Ovary (tissue), 9 donors: ENCODE data around the gene SIMC1. TPM values are rescaled to one million over a fixed set of nuclear protein-coding genes. Genes with fewer than 3 reads are reported as not detected.

Experiments used
- DNase-seq, 5 donors: peaks; one replicate each; pipeline ENCODE4 v3.0.0-alpha.2; 2019 to 2020
- H3K27ac ChIP-seq, 2 donors: fragments of 200-600 bp; one replicate each; pipeline versions ENCODE4 v1.5.1 to v1.8.0; 2019 to 2022
- H3K27me3 ChIP-seq: fragments of 200-600 bp; one replicate; pipeline ENCODE4 v1.8.0; 2022
- H3K36me3 ChIP-seq: fragments of 200-600 bp; sonication (generic); one replicate; pipeline ENCODE4 v1.5.1; 2019
- H3K4me1 ChIP-seq: one replicate; pipeline ENCODE4 v1.8.1; 2013; ENCODE audit warnings: mild to moderate bottlenecking, moderate library complexity; ENCODE audit not compliant: insufficient read depth
- H3K4me3 ChIP-seq: fragments of 200-600 bp; sonication (generic); one replicate; pipeline ENCODE4 v1.5.1; 2017
- H3K9me3 ChIP-seq, 2 donors: fragments of 200-600 bp in 1 of 2; sonication (generic) in 1 of 2; one replicate each; pipeline versions ENCODE4 v1.5.1 to v1.8.1; 2013 to 2019; ENCODE audit warnings: mild to moderate bottlenecking in 1 of 2, moderate library complexity in 1 of 2
- EP300 ChIP-seq: sonication (generic); formaldehyde crosslinking; IDR thresholded peaks from one replicate; pipeline ENCODE4 v1.6.1; 2017; ENCODE audit warnings: antibody characterized with exemption
- POLR2A ChIP-seq: fragments of 450-650 bp; IDR thresholded peaks from one replicate; pipeline ENCODE4 v1.6.1; 2017; ENCODE audit warnings: antibody characterized with exemption, mild to moderate bottlenecking, moderate library complexity
- WGBS, 3 donors: extraction: QIAGEN DNeasy Blood & Tissue Kit in 1 of 3; methylation state at CpG; one replicate each; pipeline versions ENCODE4 v1.1.5 to v1.1.7; 2013 to 2017; 5-methylcytosine and 5-hydroxymethylcytosine counted together
- intact Hi-C, 4 donors: fragments of 100-400 bp; cut with DNase I; formaldehyde crosslinking; loops; one replicate each; pipeline versions ENCODE4 v1.11.0 to v1.15.1; 2022 to 2023
- polyA plus RNA-seq, 2 donors: library from polyadenylated mRNA; stranded (reverse); fragments of 200-250 nt in 1 of 2; fragments of 350-450 nt in 1 of 2; fragmentation: Illumina TruSeq in 1 of 2; extraction: RNeasy Lipid Tissue Mini Kit (QIAGEN cat#74804) in 1 of 2; gene quantifications; one replicate each; pipeline ENCODE4 v1.2.3, GENCODE V29; 2013 to 2014
- total RNA-seq, 7 donors: library from RNA; depleted of rRNA in 2 of 7; stranded (reverse); fragments of >200 nt in 2 of 7; fragmentation: NEBNext Ultra II Directional in 3 of 7; extraction: Animal tissue kit (Norgen Biotek cat#: 25700) in 3 of 7; gene quantifications; one replicate each; pipeline versions ENCODE4 v1.1.0 to v1.2.4, GENCODE V29; 2016 to 2023
- TF ChIP-seq, protein P1 (sequence below), 3 donors: fragments of 450-650 bp in 2 of 3; fragments of 200-600 bp in 1 of 3; IDR thresholded peaks; one replicate each; pipeline versions ENCODE4 v1.5.1 to v1.8.0; 2016 to 2022; ENCODE audit warnings: antibody characterized with exemption in 3 of 3, mild to moderate bottlenecking in 1 of 3
- donor health status: DM: no; HTN: no; CAD: no; lungs with moderate emphysema.
- donor health status: DM: no; HTN: no; CAD: no.
- donor health status: Bipolar disorder and iron deficiency.
- donor health status: DM: yes; HTN: yes; CAD: no.
- donor health status: DM: no; HTN: no; CAD: no.
- donor health status: DM: yes; HTN: yes; CAD: no.

SIMC1 gene
- total and polyA plus RNA-seq, 9 donors: 39.0 to 114 (median 76.3) TPM

DNA sequence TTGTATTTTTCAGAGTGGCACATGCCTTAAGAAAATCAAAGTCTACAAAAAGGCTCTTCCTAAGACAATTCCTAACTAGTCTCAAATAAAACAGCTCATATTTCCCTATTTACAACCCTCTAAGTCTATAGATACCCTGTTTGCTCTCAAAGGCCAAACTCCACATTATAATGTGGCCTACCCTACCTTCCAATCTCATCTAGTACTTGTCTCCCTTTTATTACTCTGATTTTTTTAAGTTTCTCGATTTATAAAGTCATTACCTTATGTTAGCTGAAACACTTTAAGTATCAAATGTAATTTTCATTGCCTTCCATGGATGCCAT, 103.9 kb downstream of the SIMC1 start:
- DNase-seq: no peak

GRCh38 chr5:176342766-176343458, 104.7 kb downstream of the SIMC1 start:
- Histone ChIP-seq H3K27ac (no peak overlapping the region), H3K9me3 (no peaks in the 10 kb centered on the region), H3K4me3 (no peak overlapping the region), H3K4me1 (no peaks in the 10 kb centered on the region), H3K27me3 (no peaks in the 10 kb centered on the region), H3K36me3 (no peaks in the 10 kb centered on the region)
- DNase-seq: no peak
- 55 to 59% (median 55%) methylated on average over 2 of the region's 2 CpGs for WGBS, 3 donors
- TF ChIP-seq EP300: no peak
- TF ChIP-seq POLR2A: no peak
- TF ChIP-seq, protein P1, sequence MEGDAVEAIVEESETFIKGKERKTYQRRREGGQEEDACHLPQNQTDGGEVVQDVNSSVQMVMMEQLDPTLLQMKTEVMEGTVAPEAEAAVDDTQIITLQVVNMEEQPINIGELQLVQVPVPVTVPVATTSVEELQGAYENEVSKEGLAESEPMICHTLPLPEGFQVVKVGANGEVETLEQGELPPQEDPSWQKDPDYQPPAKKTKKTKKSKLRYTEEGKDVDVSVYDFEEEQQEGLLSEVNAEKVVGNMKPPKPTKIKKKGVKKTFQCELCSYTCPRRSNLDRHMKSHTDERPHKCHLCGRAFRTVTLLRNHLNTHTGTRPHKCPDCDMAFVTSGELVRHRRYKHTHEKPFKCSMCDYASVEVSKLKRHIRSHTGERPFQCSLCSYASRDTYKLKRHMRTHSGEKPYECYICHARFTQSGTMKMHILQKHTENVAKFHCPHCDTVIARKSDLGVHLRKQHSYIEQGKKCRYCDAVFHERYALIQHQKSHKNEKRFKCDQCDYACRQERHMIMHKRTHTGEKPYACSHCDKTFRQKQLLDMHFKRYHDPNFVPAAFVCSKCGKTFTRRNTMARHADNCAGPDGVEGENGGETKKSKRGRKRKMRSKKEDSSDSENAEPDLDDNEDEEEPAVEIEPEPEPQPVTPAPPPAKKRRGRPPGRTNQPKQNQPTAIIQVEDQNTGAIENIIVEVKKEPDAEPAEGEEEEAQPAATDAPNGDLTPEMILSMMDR (IDR thresholded peaks at IDR 0.05): no peak
- intact Hi-C loops: no loop called here

More for the DNA sequence above, 103.9 kb downstream of the SIMC1 start:
- TF ChIP-seq POLR2A (no peak), EP300 (no peak)
- TF ChIP-seq, protein P1 (IDR thresholded peaks at IDR 0.05): no peak
- 89 to 97% (median 89%) methylated on average over 1 of the region's 1 CpG for WGBS, 3 donors
- no peaks in the 10 kb centered on the region for H3K9me3 ChIP-seq
- H3K27ac ChIP-seq: no peak overlapping the region
- H3K27me3 ChIP-seq: no peaks in the 10 kb centered on the region
- no peaks in the 10 kb centered on the region for H3K36me3 ChIP-seq
- no peaks in the 10 kb centered on the region for H3K4me1 ChIP-seq
- H3K4me3 ChIP-seq: no peak overlapping the region
- intact Hi-C loops: no loop called here

DNA sequence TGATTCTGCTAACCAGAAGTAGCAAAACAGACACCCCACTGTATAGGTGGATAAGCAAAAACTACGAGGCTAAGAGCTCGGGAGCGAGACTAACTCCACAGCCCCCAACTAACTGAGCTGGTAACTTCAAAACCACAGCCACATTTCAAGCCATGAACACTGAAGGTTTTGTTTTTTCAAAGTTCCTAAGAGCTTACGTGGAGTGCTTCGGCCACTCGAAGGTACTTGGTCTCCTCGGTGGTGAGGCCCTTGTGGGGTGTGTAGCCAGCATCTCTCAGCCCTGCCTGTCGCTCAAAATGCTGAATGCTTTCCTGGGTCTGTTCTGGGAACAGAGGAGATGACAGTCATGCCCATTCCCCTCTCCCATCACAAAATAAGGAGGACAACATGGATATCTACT, 112.2 kb downstream of the SIMC1 start:
- no peak for DNase-seq
- intact Hi-C loops: no loop called here
- no peaks in the 10 kb centered on the region for H3K36me3 ChIP-seq
- H3K27ac ChIP-seq: no peak overlapping the region
- 88 to 91% (median 91%) methylated on average over 8 of the region's 8 CpGs for WGBS, 3 donors
- H3K27me3 ChIP-seq: no peaks in the 10 kb centered on the region
- no peak overlapping the region for H3K4me3 ChIP-seq
- peaks cover under 1% of the 10 kb centered on the region for H3K4me1 ChIP-seq
- TF ChIP-seq, protein P1 (IDR thresholded peaks at IDR 0.05): no peak
- TF ChIP-seq EP300 (no peak), POLR2A (no peak)
- no peaks in the 10 kb centered on the region for H3K9me3 ChIP-seq

DNA sequence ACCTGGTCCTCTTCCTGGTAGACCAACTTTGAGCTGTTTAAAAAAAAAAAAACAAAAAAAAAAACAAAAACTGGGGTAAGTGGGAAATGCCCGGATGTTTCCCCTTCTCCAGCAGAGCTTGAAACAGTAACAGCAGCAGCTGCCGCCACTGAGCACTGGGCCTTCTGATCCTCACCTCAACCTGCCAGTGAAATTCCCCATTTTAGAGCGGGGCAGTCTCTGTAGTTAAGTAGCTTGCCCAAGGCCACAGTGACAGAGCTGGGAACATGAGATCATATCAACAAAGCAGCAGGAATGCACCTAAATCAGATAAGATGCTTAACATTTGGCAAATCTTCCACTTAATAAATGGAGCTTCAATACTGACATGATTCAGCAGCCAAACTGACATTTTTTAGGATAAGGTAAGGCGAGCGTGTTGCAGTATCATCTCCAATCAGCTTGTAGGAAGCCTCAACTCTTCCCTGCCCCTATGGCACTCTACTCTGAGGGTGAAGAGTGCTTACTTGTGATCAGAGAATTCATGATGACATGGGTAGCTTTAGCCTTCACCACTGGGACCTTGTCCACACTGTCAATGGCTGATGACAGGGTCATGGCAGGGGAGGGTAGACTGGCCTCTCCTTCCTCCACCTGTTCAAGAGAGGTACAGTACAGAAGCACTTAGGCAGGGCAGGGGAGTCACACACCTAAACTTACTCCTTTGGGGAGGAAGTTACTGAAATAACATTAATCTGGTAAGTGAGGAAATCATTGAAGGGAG, 114.1 kb downstream of the SIMC1 start:
- intact Hi-C loops: no loop called here

DNA sequence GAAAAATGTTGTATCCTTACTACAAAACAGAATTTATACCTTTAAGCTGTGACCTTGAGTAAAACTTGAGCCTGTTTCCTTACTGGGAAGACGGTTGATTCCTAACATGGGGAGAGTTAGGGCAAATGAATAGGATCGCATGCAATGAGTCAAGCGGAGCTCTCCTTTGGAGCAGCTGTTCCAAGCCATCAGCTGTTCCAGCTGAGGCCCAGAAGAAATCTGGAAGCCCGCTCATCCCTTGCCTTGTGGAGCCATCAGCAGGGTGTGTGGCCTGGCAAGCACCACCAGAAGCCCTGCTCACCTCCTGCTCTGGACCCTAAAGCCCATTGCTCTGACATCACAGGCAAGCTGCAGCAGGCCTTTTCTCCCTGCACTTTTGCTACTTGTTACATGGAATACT, 115.3 kb downstream of the SIMC1 start:
- TF ChIP-seq EP300 (no peak), POLR2A (no peak)
- TF ChIP-seq, protein P1 (IDR thresholded peaks at IDR 0.05): no peak
- no peak overlapping the region for H3K27ac ChIP-seq
- 84 to 89% (median 86%) methylated on average over 4 of the region's 4 CpGs for WGBS, 3 donors
- H3K4me3 ChIP-seq: no peak overlapping the region
- no peak for DNase-seq
- H3K27me3 ChIP-seq: no peaks in the 10 kb centered on the region
- H3K36me3 ChIP-seq: no peaks in the 10 kb centered on the region
- no peaks in the 10 kb centered on the region for H3K9me3 ChIP-seq
- H3K4me1 ChIP-seq: peaks cover 2% of the 10 kb centered on the region
- intact Hi-C loops: no loop called here

More for the DNA sequence above, 114.1 kb downstream of the SIMC1 start:
- no peak for DNase-seq
- H3K27me3 ChIP-seq: no peaks in the 10 kb centered on the region
- H3K4me3 ChIP-seq: no peak overlapping the region
- no peaks in the 10 kb centered on the region for H3K36me3 ChIP-seq
- H3K4me1 ChIP-seq: peaks cover 2% of the 10 kb centered on the region
- WGBS, 3 donors: 84 to 93% (median 88%) methylated on average over 5 of the region's 5 CpGs
- H3K27ac ChIP-seq: no peak overlapping the region
- H3K9me3 ChIP-seq: no peaks in the 10 kb centered on the region
- no peak for TF ChIP-seq POLR2A
